Suprapubic skin (tissue), 4 donors: Measurements from ENCODE around the gene DNAH9. TPM values are rescaled to one million over a fixed set of nuclear protein-coding genes. Genes with fewer than 3 reads are reported as not detected.

ENCODE experiments used
- DNase-seq, 2 donors: peaks; one replicate each; pipeline ENCODE4 v3.0.0-alpha.2; 2019; ENCODE audit warnings: low spot score in 2 of 2
- H3K27ac ChIP-seq: fragments of 200-600 bp; sonication (generic); one replicate; pipeline ENCODE4 v1.5.1; 2019
- H3K27me3 ChIP-seq: fragments of 200-600 bp; sonication (generic); one replicate; pipeline ENCODE4 v1.5.1; 2019
- H3K36me3 ChIP-seq: fragments of 200-600 bp; sonication (generic); one replicate; pipeline ENCODE4 v1.5.1; 2019
- H3K4me1 ChIP-seq: fragments of 200-600 bp; sonication (generic); one replicate; pipeline ENCODE4 v1.5.1; 2019
- H3K4me3 ChIP-seq: fragments of 200-600 bp; sonication (generic); one replicate; pipeline ENCODE4 v1.5.1; 2019; ENCODE audit warnings: mild to moderate bottlenecking
- H3K9me3 ChIP-seq: fragments of 200-600 bp; sonication (generic); one replicate; pipeline ENCODE4 v1.5.1; 2019
- EP300 ChIP-seq: sonication (generic); formaldehyde crosslinking; IDR thresholded peaks from one replicate; pipeline ENCODE4 v1.6.1; 2017; ENCODE audit warnings: antibody characterized with exemption
- POLR2A ChIP-seq, 2 donors: fragments of 450-650 bp; IDR thresholded peaks; one replicate each; pipeline ENCODE4 v1.6.1; 2017; ENCODE audit warnings: antibody characterized with exemption in 2 of 2, mild to moderate bottlenecking in 2 of 2, moderate library complexity in 2 of 2
- POLR2AphosphoS5 ChIP-seq, 3 donors: sonication (generic); formaldehyde crosslinking; IDR thresholded peaks; one replicate each; pipeline ENCODE4 v1.6.1; 2017; ENCODE audit warnings: antibody characterized with exemption in 3 of 3
- WGBS: methylation state at CpG from one replicate; pipeline ENCODE4 v1.1.5; 2018; 5-methylcytosine and 5-hydroxymethylcytosine counted together
- total RNA-seq, 4 donors: library from RNA; depleted of rRNA; stranded (reverse); fragments of >200 nt; gene quantifications; one replicate each; pipeline ENCODE4 v1.1.0, GENCODE V29; 2016
- TF ChIP-seq, protein P1 (sequence below), 2 donors: fragments of 200-600 bp in 1 of 2; fragments of 450-650 bp in 1 of 2; sonication (generic) in 1 of 2; IDR thresholded peaks; one replicate each; pipeline ENCODE4 v1.5.1; 2016 to 2019; ENCODE audit warnings: antibody characterized with exemption in 2 of 2, mild to moderate bottlenecking in 1 of 2, moderate library complexity in 1 of 2

DNAH9 gene
- total RNA-seq, 4 donors from 2014 or later = 3.0 to 14.2 (median 4.1) TPM

DNA sequence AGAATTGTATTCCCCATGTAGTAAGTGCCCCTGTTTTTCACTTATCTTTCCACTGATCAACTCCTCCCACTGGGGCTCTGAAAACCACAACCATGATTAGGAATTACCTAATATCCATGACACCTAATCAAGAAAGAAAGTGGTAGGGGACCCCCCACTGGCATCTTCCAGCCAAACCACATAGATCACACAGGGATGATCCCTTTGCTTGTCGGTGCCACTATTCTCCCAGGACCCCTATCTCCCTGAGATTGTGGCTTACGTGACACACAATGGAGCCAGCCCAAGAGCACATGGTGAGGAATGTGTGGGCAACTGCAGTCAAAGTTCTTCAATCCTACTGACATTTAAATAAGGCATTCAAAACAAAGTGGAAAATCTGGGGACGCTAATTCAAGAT is 17.6 kb upstream of the DNAH9 start:
- no peak for DNase-seq
- TF ChIP-seq POLR2A (IDR thresholded peaks at IDR 0.05) (no peak), EP300 (no peak), POLR2AphosphoS5 (IDR thresholded peaks at IDR 0.05) (no peak)
- TF ChIP-seq, protein P1, sequence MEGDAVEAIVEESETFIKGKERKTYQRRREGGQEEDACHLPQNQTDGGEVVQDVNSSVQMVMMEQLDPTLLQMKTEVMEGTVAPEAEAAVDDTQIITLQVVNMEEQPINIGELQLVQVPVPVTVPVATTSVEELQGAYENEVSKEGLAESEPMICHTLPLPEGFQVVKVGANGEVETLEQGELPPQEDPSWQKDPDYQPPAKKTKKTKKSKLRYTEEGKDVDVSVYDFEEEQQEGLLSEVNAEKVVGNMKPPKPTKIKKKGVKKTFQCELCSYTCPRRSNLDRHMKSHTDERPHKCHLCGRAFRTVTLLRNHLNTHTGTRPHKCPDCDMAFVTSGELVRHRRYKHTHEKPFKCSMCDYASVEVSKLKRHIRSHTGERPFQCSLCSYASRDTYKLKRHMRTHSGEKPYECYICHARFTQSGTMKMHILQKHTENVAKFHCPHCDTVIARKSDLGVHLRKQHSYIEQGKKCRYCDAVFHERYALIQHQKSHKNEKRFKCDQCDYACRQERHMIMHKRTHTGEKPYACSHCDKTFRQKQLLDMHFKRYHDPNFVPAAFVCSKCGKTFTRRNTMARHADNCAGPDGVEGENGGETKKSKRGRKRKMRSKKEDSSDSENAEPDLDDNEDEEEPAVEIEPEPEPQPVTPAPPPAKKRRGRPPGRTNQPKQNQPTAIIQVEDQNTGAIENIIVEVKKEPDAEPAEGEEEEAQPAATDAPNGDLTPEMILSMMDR (IDR thresholded peaks at IDR 0.05) = no peak

DNA sequence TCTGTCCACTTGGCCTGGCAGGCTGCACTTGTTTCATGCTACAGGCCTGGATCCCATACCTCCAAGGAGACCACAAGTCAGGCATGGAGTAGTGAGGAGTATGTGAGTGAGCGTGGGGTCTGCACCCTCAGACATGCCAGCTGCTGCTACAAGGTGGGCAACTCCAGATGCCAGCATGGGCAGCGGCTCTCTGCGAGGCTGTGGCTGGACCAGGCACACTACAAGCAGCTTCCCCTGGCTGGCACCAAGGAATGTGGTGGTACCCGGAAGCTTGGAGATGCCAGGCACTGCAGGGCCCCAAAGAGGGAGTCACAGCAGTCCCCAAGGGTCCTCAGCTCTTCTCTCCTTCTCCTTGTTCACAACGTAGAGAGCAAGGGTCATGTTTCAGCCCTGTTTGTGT is 16.1 kb upstream of the DNAH9 start:
- no peak for DNase-seq
- 94% methylated on average over 2 of the region's 5 CpGs for WGBS
- H3K4me3 ChIP-seq = no peak overlapping the region
- no peaks in the 10 kb centered on the region for H3K9me3 ChIP-seq
- no peaks in the 10 kb centered on the region for H3K27me3 ChIP-seq
- no peak overlapping the region for H3K27ac ChIP-seq
- TF ChIP-seq EP300 (no peak), POLR2AphosphoS5 (IDR thresholded peaks at IDR 0.05) (no peak), POLR2A (IDR thresholded peaks at IDR 0.05) (no peak)
- TF ChIP-seq, protein P1 (IDR thresholded peaks at IDR 0.05) = no peak
- H3K36me3 ChIP-seq = no peaks in the 10 kb centered on the region
- H3K4me1 ChIP-seq = no peaks in the 10 kb centered on the region

More for the DNA sequence above, 17.6 kb upstream of the DNAH9 start:
- Histone ChIP-seq H3K36me3 (no peaks in the 10 kb centered on the region), H3K9me3 (no peaks in the 10 kb centered on the region), H3K4me3 (no peak overlapping the region), H3K27me3 (no peaks in the 10 kb centered on the region), H3K4me1 (no peaks in the 10 kb centered on the region), H3K27ac (no peak overlapping the region)
- 88% methylated on average over 3 of the region's 3 CpGs for WGBS

DNA sequence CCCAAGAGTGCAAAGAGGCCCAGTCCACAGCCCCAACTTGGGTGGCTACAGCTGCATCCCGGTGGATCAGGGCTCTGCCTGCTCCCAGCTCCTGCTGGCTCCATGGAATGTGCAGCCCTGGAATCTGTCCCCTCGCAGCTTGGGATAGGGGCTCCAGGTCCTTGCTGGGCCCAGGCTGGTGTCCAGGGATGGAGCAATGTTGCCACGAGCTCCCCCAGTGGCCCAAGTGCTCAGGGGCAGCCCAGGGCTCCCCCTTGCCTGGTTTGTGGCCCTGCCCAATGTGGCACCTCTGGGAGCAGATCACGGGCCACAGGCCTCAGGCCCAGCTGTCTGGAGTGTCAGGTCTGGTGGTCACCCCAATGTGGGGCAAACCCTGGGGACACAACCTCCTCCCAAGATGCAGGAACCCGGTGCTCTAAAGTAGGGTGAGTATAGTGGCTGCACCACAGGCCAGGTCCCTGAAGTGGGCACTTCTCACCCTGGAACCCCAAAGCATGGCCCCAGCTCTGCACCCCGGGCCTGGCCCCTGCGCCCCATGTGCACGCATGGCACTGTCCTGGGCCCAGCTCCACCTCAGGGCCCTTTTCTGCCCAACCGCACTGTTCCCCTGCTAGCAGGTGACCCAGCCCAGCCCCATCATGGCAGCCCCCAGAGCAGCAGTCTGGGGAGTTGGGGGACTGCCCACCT is 14.8 kb upstream of the DNAH9 start:
- no peak for TF ChIP-seq POLR2A (IDR thresholded peaks at IDR 0.05)
- TF ChIP-seq POLR2AphosphoS5 (IDR thresholded peaks at IDR 0.05) = no peak
- TF ChIP-seq, protein P1 (IDR thresholded peaks at IDR 0.05) = no peak
- TF ChIP-seq EP300 = no peak
- Histone ChIP-seq H3K4me1 (no peaks in the 10 kb centered on the region), H3K36me3 (no peaks in the 10 kb centered on the region), H3K4me3 (no peak overlapping the region), H3K27ac (no peak overlapping the region), H3K27me3 (no peaks in the 10 kb centered on the region), H3K9me3 (no peaks in the 10 kb centered on the region)
- DNase-seq = no peak
- 100% methylated on average over 3 of the region's 9 CpGs for WGBS

DNA sequence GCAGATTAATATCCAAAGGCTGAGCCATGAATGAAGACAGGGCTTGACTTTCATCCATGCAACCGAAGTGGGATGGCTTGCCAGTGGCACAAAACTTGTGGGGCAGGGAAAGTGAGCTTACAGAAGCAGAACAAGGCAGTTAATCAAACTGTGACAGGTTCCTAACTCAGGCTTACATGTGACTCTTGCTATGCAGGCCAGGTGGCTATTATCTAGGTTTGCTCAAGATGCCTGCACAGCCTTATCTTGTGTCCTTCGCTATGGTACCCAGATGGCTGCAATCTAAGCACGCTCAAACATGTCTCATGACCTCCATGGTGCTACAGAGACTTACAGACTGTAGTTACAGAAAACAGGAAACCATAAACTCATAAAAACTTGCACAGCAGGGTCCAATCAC is 8.6 kb upstream of the DNAH9 start:
- TF ChIP-seq, protein P1 (IDR thresholded peaks at IDR 0.05) = no peak
- TF ChIP-seq EP300 = no peak
- TF ChIP-seq POLR2AphosphoS5 (IDR thresholded peaks at IDR 0.05) = no peak
- TF ChIP-seq POLR2A (IDR thresholded peaks at IDR 0.05) = no peak
- Histone ChIP-seq H3K9me3 (no peaks in the 10 kb centered on the region), H3K27ac (no peak overlapping the region), H3K4me3 (no peak overlapping the region), H3K4me1 (no peaks in the 10 kb centered on the region), H3K36me3 (no peaks in the 10 kb centered on the region), H3K27me3 (no peaks in the 10 kb centered on the region)
- 51% methylated on average over 3 of the region's 3 CpGs for WGBS
- DNase-seq = no peak

DNA sequence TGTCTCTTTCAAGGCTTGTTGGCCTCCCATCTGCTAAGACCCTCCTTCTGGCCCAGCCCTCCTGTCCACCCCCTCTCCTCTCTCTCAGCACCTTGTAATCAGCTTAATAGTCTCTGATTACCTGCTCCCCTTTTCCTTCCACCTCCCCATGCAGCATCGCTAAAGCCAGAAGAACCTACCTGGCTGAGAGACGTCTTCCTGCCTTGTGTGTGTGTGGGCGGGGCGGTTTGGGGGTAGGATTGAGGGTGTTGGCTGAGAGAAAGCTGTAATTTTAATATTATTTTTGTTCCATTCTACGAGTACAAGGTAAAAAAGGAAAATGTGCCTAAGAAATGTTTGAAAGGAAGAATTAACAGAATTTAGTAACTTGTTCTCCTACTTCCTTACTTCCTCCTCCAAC is 3.4 kb downstream of the DNAH9 start:
- no peak for DNase-seq
- H3K27ac ChIP-seq = no peak overlapping the region
- TF ChIP-seq EP300 (no peak), POLR2A (IDR thresholded peaks at IDR 0.05) (no peak), POLR2AphosphoS5 (IDR thresholded peaks at IDR 0.05) (no peak)
- TF ChIP-seq, protein P1 (IDR thresholded peaks at IDR 0.05) = no peak
- no peak overlapping the region for H3K4me3 ChIP-seq
- H3K27me3 ChIP-seq = peaks cover 3% of the 10 kb centered on the region
- H3K9me3 ChIP-seq = no peaks in the 10 kb centered on the region
- peaks cover 11% of the 10 kb centered on the region for H3K4me1 ChIP-seq
- no peaks in the 10 kb centered on the region for H3K36me3 ChIP-seq
- 65% methylated on average over 5 of the region's 5 CpGs for WGBS
